GM19025 (cell line): ENCODE results near the gene IFTAP.
"Not testable (repeated sequence)": the region's sequence is repeated elsewhere in the genome, so short reads cannot be mapped to it uniquely, and the experiment has no call there.

Experiments
- ATAC-seq: cut with Tn5 transposase; IDR thresholded peaks from one replicate; pipeline ENCODE4 v1.9.1; 2021; ENCODE audit warnings: mild to moderate bottlenecking, low read depth, moderate library complexity; ENCODE audit not compliant: unreplicated experiment

The IFTAP gene

DNA sequence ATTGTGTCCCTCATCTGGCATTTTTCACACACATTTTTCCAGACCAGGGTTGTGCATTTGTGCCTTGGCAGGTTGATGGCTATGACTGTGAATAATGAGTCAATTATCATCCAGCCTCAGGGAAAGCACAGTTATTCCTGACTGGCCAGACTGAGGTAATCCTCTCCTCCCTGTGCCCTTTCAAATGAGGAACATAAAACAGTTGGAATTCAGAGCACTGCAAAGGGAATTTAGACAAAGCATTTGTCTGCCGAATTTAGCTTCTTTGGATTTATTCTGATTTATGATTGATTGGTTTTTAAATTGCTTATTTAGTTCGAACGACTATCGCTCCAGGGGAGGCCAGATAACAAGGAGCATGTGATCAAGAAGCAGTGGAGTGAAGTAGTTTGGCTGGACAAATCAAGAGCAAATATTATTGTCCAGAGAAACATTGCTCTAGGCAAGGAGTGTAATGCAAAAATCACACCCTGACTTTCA is 34.5 kb downstream of the IFTAP start:
- ATAC-seq: no peak

DNA sequence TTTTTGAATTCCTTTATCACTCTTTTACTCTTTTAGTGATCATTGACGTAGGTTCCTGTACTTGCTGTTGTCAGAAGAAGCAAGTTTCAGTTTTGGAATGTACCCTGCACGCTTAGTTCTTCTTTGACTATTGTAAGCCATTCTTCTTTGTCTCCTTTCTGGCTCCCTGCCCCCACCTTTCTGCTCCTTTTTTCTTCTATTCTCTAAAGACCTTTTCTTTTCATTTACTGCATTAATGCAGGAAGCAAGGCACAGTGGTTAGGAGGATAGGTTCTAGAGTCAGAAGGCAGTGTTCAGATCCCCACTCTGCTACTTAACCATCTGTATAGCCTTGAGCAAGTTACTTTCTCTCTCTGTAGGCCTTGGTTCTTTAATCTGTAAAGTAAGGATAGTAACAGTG is 37.5 kb downstream of the IFTAP start:
- ATAC-seq: no peak

DNA sequence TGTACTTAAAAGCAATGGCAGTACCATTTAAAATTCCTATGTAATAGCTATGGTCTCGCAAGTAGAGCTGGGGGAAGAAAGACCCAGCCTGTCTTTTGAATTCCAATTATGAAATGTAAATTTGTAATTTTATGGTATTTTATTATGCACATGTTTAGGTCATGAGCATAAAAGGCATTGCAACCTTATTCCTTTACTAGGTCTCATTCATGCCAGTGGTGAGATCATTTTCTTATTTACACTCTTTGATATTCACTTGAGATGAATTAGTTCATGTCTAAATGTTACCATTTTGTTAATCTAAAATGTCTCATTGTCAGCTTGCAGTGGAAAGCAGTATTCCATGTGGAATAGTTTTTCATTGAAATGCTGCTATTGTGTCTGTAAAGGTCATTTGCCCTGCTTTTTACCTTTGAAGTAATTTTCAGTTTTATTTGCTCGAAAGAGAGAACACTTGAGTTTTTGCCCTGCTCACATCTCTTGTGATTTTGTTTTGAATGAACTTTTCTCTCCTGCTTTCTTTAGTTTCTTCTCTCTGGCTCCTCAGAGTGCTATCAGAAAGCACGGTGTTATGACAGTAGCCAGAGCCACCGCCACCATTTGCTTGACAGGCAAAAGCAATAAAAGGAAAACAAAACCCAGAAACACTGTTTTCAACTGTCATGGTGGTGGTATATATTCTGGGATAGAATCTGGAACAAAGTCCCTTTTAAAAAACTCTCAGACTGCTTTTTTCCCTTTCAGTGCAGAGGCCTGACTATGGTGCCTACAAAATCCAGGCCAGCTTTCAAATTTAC is 41.0 kb downstream of the IFTAP start:
- no peak for ATAC-seq

GRCh38 chr11:36638556-36638955 is 44.3 kb downstream of the IFTAP start:
- ATAC-seq: no peak

GRCh38 chr11:36657610-36658267 is 63.4 kb downstream of the IFTAP start:
- no peak for ATAC-seq

GRCh38 chr11:36661359-36661758 is 67.1 kb downstream of the IFTAP start:
- ATAC-seq: not testable (repeated sequence)

GRCh38 chr11:36672815-36673450 is 78.6 kb downstream of the IFTAP start:
- ATAC-seq: no peak

GRCh38 chr11:36679547-36679946 is 85.2 kb downstream of the IFTAP start:
- not testable (repeated sequence) for ATAC-seq

- ATAC-seq: no peak
Observed at GRCh38 chr11:36683818-36684217, 89.5 kb downstream of the IFTAP start.

- ATAC-seq: no peak
Observed at GRCh38 chr11:36684840-36685801, 90.8 kb downstream of the IFTAP start.

GRCh38 chr11:36688132-36688531 is 93.8 kb downstream of the IFTAP start:
- ATAC-seq: no peak

GRCh38 chr11:36688571-36689291 is 94.4 kb downstream of the IFTAP start:
- ATAC-seq: no peak

- ATAC-seq: no peak
Observed at GRCh38 chr11:36689442-36689841, 95.1 kb downstream of the IFTAP start.

DNA sequence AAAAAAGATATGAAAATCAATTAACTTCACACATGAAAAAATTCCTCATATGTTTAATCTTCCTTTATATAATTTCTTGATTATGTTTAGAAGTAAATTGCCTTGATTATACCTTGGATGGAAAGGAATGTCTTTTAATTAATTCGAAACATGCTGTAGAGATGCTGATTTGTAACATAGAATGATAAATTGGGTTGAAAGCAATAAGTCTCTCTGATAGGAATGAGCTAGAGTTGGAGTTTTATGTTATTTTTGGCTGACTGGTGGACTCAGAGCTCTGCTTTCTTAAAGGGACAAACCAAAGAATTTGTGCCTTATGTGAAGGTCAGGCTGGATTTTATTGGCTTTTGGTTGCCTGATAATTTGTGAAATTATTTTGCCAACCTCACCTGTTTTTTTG is 98.4 kb downstream of the IFTAP start:
- no peak for ATAC-seq

DNA sequence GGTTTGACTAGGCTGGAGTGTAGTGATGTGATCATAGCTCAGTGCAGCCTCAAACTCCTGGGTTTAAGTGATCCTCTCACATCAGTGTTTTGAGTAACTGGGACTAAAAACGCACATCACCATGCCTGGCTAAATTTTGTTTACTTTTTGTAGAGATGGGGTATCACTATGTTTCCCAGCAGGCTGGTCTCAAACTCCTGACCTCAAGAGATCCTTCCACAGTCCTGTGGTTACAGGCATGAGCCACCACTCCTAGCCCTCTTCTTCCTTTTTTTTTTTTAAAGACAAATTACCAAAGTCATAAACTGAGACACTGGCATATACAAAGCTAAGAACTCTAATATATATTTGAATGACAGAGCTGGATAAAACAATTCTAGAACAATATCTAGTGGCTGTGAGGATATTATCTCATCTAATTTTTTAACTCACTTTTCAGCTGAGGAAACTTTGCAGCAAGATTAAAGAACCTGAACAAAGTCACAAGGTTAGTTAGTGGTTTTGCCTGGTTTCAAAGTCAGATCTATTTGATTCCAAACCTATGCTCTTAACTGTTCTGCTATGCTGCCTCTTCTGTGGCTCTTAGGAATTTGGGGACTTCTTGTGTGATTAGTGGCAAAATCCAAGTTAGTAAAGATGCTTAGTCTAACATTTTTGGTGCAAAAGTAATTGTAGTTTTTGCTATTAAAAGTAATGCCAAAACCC is 99.0 kb downstream of the IFTAP start:
- no peak for ATAC-seq

- ATAC-seq: no peak
Observed at GRCh38 chr11:36695111-36695510, 100.8 kb downstream of the IFTAP start.

DNA sequence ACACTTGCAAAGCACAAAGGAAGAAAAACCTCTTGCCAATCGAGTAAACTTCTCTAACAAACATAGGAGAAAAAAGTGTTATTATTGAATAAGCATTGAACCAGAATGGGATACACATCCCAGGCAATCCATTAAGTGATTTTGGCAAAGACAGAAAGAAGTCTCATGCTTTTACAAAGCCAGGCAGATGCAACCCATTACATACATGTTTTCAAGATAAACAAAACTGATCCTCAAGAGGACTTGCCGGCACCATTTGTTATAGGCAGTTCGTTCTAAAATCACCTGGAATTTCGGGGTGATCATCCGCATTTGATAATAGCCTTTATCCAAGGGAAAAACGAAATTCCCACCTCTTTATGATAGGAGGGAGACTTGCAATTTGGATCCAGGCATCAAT is 101.3 kb downstream of the IFTAP start:
- no peak for ATAC-seq

GRCh38 chr11:36696550-36696949 is 102.2 kb downstream of the IFTAP start:
- no peak for ATAC-seq

DNA sequence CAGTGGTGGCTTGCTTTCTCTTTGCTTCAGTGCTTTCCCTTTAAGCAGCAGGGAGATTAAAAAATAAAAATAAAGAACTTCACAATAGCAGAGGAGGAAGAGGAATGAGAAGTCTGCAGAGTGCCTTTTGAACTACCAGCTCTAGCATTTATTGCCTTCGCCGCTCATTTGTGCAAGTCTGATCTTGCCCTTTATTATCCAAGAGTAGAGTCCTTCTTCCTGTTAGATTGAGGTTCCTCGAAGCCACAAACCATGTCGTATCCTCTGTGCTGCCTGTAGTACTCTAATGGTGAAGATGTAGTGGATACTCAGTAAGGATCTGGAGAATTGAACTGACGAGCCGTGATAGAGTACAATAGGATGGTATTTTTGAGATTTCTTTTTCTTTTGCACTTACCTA is 105.0 kb downstream of the IFTAP start:
- ATAC-seq: no peak
